GM12878 (cell line): ENCODE data around the gene ACTL6B. TPM values are rescaled to one million over a fixed set of nuclear protein-coding genes. Genes with fewer than 3 reads are reported as not detected.

ENCODE experiments used
- CREM ChIP-seq: IDR thresholded peaks from 2 replicates; pipeline ENCODE4 v1.6.1; 2014; ENCODE audit warnings: antibody characterized with exemption, low read depth
- E4F1 ChIP-seq: fragments of 450-650 bp; IDR thresholded peaks from 2 replicates; pipeline ENCODE4 v1.6.1; 2018; ENCODE audit warnings: borderline replicate concordance, mild to moderate bottlenecking; ENCODE audit not compliant: partially characterized antibody
- EP300 ChIP-seq, 2 experiments: fragments of 150-350 bp in 1 of 2; IDR thresholded peaks; 2 replicates each; pipeline ENCODE4 v1.6.1; 2011 to 2012; ENCODE audit warnings: low read depth in 2 of 2, low read length in 2 of 2, borderline replicate concordance in 1 of 2, improper control_type of control experiment in 1 of 2, inconsistent platforms in 1 of 2; ENCODE audit not compliant: control insufficient read depth in 1 of 2
- JUND ChIP-seq: IDR thresholded peaks from 2 replicates; pipeline ENCODE4 v1.6.1; 2012; ENCODE audit warnings: low read depth, mild to moderate bottlenecking, low read length, improper control_type of control experiment, moderate library complexity
- LARP7 ChIP-seq: fragments of 450-650 bp; IDR thresholded peaks from 2 replicates; pipeline ENCODE4 v1.6.1; 2017; ENCODE audit warnings: mild to moderate bottlenecking
- MYB ChIP-seq: fragments of 150-350 bp; IDR thresholded peaks from 2 replicates; pipeline ENCODE4 v1.6.1; 2014; ENCODE audit warnings: mild to moderate bottlenecking, low read depth, low read length, borderline replicate concordance
- NFYB ChIP-seq: IDR thresholded peaks from 2 replicates; pipeline ENCODE4 v1.6.1; 2011; ENCODE audit warnings: low read depth, mild to moderate bottlenecking, low read length, improper control_type of control experiment, moderate library complexity; ENCODE audit not compliant: insufficient read depth
- PBX3 ChIP-seq: IDR thresholded peaks from 2 replicates; pipeline ENCODE4 v1.6.1; 2011; ENCODE audit warnings: mild to moderate bottlenecking, low read depth, low read length, moderate library complexity; ENCODE audit not compliant: insufficient replicate concordance
- PKNOX1 ChIP-seq: fragments of 450-650 bp; IDR thresholded peaks from 2 replicates; pipeline ENCODE4 v1.6.1; 2016; ENCODE audit warnings: mild to moderate bottlenecking
- SMC3 ChIP-seq: IDR thresholded peaks from 2 replicates; pipeline ENCODE4 v1.6.1; 2011; ENCODE audit warnings: low read length, improper control_type of control experiment, borderline replicate concordance
- SRF ChIP-seq, 2 experiments: IDR thresholded peaks; 2 replicates each; pipeline ENCODE4 v1.6.1; 2011; ENCODE audit warnings: low read depth in 2 of 2, low read length in 2 of 2, mild to moderate bottlenecking in 1 of 2, moderate library complexity in 1 of 2
- TCF7 ChIP-seq: IDR thresholded peaks from 2 replicates; pipeline ENCODE4 v1.6.1; 2014; ENCODE audit warnings: antibody characterized with exemption, borderline replicate concordance
- ZBTB11 ChIP-seq: fragments of 450-650 bp; formaldehyde crosslinking; IDR thresholded peaks from 2 replicates; pipeline ENCODE4 v1.5.0; 2022; ENCODE audit warnings: mild to moderate bottlenecking, missing genetic modification characterization
- ZBTB40 ChIP-seq: fragments of 450-650 bp; IDR thresholded peaks from 2 replicates; pipeline ENCODE4 v1.6.1; 2016; ENCODE audit warnings: mild to moderate bottlenecking, moderate library complexity, borderline replicate concordance
- polyA plus RNA-seq, 11 experiments: library from polyadenylated mRNA; depleted of rRNA in 4 of 11; unstranded in 6 of 11; stranded (reverse) in 5 of 11; fragments of >200 nt; fragmentation: Nextera tagmentation in 4 of 11; fragmentation: Illumina TruSeq in 1 of 11; extraction: Ambion mirVana in 4 of 11; extraction: Trizol in 1 of 11; gene quantifications; 1 replicate in 1 of 11; 2 replicates in 10 of 11; pipeline versions ENCODE4 v1.2.1 to v1.2.3, GENCODE V29; 2011 to 2016; ENCODE audit warnings: inconsistent platforms in 2 of 11, missing spikeins in 2 of 11, low read depth in 1 of 11
- total RNA-seq, 4 experiments: library from RNA; depleted of rRNA in 3 of 4; stranded (reverse); fragments of >200 nt in 3 of 4; fragmentation: Illumina TruSeq in 1 of 4; extraction: Trizol in 1 of 4; gene quantifications; 2 replicates each; pipeline versions ENCODE4 v1.2.1 to v1.2.3, GENCODE V29; 2013 to 2021

ACTL6B gene
- total and polyA plus RNA-seq, 10 of the 15 experiments (the other 5 are each of a cell fraction or from before 2014, with no cell fraction given): not detected

GRCh38 chr7:100611983-100612729 is 44.1 kb downstream of the ACTL6B start, which contains the start of gene MOSPD3 (continued):
- TF ChIP-seq ZBTB11 (CRISPR knock-in tag) (no peak), NFYB (peak; percentile 97), JUND (no peak), SRF (IDR thresholded peaks at IDR 0.05; ENCODE audit: low read depth in 2 of 2, low read length in 2 of 2) (peak; percentile 88 to 94), SMC3 (no peak), PKNOX1 (peak; percentile 98), E4F1 (peak; percentile 33), PBX3 (peak; percentile 90), MYB (0 out of 2 replicates have a peak, but pooled peaks have one; percentile 34), TCF7 (no peak), EP300 (IDR thresholded peaks at IDR 0.05; ENCODE audit: borderline replicate concordance in 1 of 2, control insufficient read depth in 1 of 2, low read depth in 2 of 2, low read length in 2 of 2) (no peak), CREM (peak; percentile 60), LARP7 (no peak), ZBTB40 (peak; percentile 65; the same call in 1 of the 2 replicates)
